Endothelial cell of umbilical vein (primary cell): Measurements from ENCODE around the gene KLHL21.

Source experiments
- POLR2AphosphoS5 ChIP-seq: IDR thresholded peaks from 2 replicates; pipeline ENCODE4 v1.6.1; 2012; ENCODE audit warnings: low read depth, mild to moderate bottlenecking, control low read depth, low read length, moderate library complexity; ENCODE audit not compliant: insufficient read depth
- TF ChIP-seq, protein P1 (sequence below), 2 donors: IDR thresholded peaks; 1 replicate in 1 of 2; 2 replicates in 1 of 2; pipeline ENCODE4 v1.5.1; 2011; ENCODE audit warnings: low read length in 2 of 2, mild to moderate bottlenecking in 2 of 2, moderate library complexity in 2 of 2, control low read depth in 1 of 2, inconsistent platforms in 1 of 2, low read depth in 1 of 2; ENCODE audit not compliant: insufficient read depth in 1 of 2; ENCODE audit errors: extremely low read depth in 1 of 2

DNA sequence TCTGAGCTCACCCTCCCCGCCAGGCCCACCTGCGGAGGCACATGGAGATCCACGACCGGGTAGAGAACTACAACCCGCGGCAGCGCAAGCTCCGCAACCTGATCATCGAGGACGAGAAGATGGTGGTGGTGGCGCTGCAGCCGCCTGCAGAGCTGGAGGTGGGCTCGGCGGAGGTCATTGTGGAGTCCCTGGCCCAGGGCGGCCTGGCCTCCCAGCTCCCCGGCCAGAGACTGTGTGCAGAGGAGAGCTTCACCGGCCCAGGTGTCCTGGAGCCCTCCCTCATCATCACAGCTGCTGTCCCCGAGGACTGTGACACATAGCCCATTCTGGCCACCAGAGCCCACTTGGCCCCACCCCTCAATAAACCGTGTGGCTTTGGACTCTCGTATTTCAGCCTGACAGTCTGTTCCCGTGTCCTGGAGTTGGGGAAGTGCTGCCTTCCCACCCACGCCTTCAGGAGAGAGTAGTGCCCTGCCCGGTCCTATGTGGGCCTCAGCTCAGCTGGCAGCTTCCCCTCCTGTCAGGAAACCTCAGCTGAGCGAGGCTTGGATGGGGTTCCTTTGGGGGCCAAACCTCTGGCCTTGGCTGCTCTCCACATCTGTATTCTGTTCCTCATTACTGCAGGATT lies 13.7 kb downstream of the KLHL21 start:
- no peak for TF ChIP-seq POLR2AphosphoS5
- TF ChIP-seq, protein P1, sequence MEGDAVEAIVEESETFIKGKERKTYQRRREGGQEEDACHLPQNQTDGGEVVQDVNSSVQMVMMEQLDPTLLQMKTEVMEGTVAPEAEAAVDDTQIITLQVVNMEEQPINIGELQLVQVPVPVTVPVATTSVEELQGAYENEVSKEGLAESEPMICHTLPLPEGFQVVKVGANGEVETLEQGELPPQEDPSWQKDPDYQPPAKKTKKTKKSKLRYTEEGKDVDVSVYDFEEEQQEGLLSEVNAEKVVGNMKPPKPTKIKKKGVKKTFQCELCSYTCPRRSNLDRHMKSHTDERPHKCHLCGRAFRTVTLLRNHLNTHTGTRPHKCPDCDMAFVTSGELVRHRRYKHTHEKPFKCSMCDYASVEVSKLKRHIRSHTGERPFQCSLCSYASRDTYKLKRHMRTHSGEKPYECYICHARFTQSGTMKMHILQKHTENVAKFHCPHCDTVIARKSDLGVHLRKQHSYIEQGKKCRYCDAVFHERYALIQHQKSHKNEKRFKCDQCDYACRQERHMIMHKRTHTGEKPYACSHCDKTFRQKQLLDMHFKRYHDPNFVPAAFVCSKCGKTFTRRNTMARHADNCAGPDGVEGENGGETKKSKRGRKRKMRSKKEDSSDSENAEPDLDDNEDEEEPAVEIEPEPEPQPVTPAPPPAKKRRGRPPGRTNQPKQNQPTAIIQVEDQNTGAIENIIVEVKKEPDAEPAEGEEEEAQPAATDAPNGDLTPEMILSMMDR (IDR thresholded peaks at IDR 0.05; ENCODE audit: extremely low read depth in 1 of 2, insufficient read depth in 1 of 2, low read depth in 1 of 2, low read length in 2 of 2), result no peak
